ENCODE data around the gene GALNTL6. TPM values are rescaled to one million over a fixed set of nuclear protein-coding genes. Genes with fewer than 3 reads are reported as not detected.

Gene GALNTL6
- total and polyA plus RNA-seq, 2 donors (not counting 3 experiments of a cell fraction or from before 2014, with no cell fraction given) = not detected

DNA sequence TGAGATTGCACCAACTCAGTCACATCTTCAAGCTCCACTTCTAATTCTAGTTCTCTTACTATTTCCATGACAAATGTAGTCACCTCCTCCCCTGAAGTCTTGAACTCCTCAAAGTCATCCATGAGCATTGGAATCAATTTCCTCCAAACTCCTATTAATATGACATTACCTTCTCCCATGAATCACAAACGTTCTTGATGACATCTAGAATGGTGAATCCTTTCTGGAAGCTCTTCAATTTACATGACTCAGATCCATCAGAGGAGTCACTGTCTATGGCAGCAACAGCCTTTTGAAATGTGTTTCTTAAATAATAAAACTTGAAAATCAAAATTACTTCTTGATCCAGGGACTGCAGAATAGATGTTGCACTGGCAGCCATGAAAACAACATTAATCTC, 34.5 kb downstream of the GALNTL6 start:
- intact Hi-C loops (cut with micrococcal nuclease) = no loop called here
- no peak overlapping the region for H3K9ac ChIP-seq (replicated peaks; ENCODE audit: extremely low read depth, insufficient read depth, low read length)
- no peaks in the 10 kb centered on the region for H4K20me1 ChIP-seq (replicated peaks; ENCODE audit: control insufficient read depth, extremely low read depth, insufficient read depth, low read length)
- ChIA-PET CTCF (no interaction called here), POLR2A (no interaction called here)
- H2AFZ ChIP-seq (ENCODE audit: low read depth, low read length) = no peak overlapping the region
- no peaks in the 10 kb centered on the region for H3K79me2 ChIP-seq (ENCODE audit: control insufficient read depth, insufficient read depth, low read length)
- H3K36me3 ChIP-seq (ENCODE audit: control insufficient read depth in 2 of 2, extremely low read depth in 1 of 2, insufficient read depth in 2 of 2, low read length in 2 of 2) = no peaks in the 10 kb centered on the region
- H3K4me2 ChIP-seq (ENCODE audit: insufficient read depth, low read length) = no peak overlapping the region
- no peak for FAIRE-seq
- dilution Hi-C loops (cut with MboI; ENCODE audit: extremely low pct_ligation_motif_present, low sequenced_read_pairs) = no loop called here
- TF ChIP-seq JUN (IDR thresholded peaks at IDR 0.05; ENCODE audit: borderline replicate concordance, insufficient read depth, insufficient read length, low read depth) (no peak), POLR2A (IDR thresholded peaks at IDR 0.05; ENCODE audit: low read depth, low read length) (no peak), MYC (IDR thresholded peaks at IDR 0.05; ENCODE audit: low read depth, low read length) (no peak), MAX (IDR thresholded peaks at IDR 0.05; ENCODE audit: insufficient read depth, insufficient read length) (no peak), POLR2AphosphoS5 (IDR thresholded peaks at IDR 0.05; ENCODE audit: insufficient read depth, low read depth, low read length) (no peak), CTCF (IDR thresholded peaks at IDR 0.05; ENCODE audit: extremely low read depth in 1 of 2, insufficient read depth in 1 of 2, low read depth in 1 of 2, low read length in 2 of 2) (no peak), FOS (IDR thresholded peaks at IDR 0.05; ENCODE audit: borderline replicate concordance, insufficient read depth, low read length) (no peak), GATA2 (IDR thresholded peaks at IDR 0.05; ENCODE audit: insufficient read depth, insufficient read length, low read depth, low read length) (no peak), EZH2 (IDR thresholded peaks at IDR 0.05; ENCODE audit: borderline replicate concordance, low read depth, low read length, severe bottlenecking) (no peak)
- no peaks in the 10 kb centered on the region for H3K9me3 ChIP-seq (replicated peaks; ENCODE audit: control insufficient read depth, insufficient read depth, low read length)
- no peaks in the 10 kb centered on the region for H3K4me1 ChIP-seq (ENCODE audit: control insufficient read depth, extremely low read depth, insufficient read depth, low read length)
- no peaks in the 10 kb centered on the region for H3K27me3 ChIP-seq (ENCODE audit: control insufficient read depth in 2 of 2, insufficient read depth in 2 of 2, low read length in 2 of 2)
- H3K4me3 ChIP-seq (replicated peaks in 1 of 3; ENCODE audit: insufficient read depth in 1 of 3, low read depth in 1 of 3, low read length in 3 of 3) = no peak overlapping the region
- no TSS peak for BruUV-seq (replicated peaks)
- no peaks in the 10 kb centered on the region for H3K9me1 ChIP-seq (replicated peaks; ENCODE audit: control insufficient read depth, extremely low read depth, insufficient read depth, low read length)
- no peak overlapping the region for H3K27ac ChIP-seq (ENCODE audit: insufficient read depth, low read depth, low read length)
- DNase-seq (ENCODE audit: low read depth, low spot score) = no peak

All from endothelial cell of umbilical vein (primary cell).